NK-92 (cell line): ENCODE data around the gene PPP2R5D.
A peak's percentile ranks its signal among the peaks of the same experiment; 100 is the strongest.
"Not testable (repeated sequence)": the region's sequence is repeated elsewhere in the genome, so short reads cannot be mapped to it uniquely, and the experiment has no call there.

Source experiments
- DNase-seq: peaks from one replicate; lab custom pipeline; 2025; ENCODE audit not compliant: unreplicated experiment; lab: John Stamatoyannopoulos, UW

The PPP2R5D gene

GRCh38 chr6:42988486-42989020 is 4.2 kb downstream of the PPP2R5D start:
- no peak for DNase-seq

- no peak for DNase-seq
These were observed 5.6 kb downstream of the PPP2R5D start for GRCh38 chr6:42989923-42990322.

GRCh38 chr6:42993445-42993844 is 9.1 kb downstream of the PPP2R5D start:
- DNase-seq = no peak

GRCh38 chr6:42996513-42996912 is 12.1 kb downstream of the PPP2R5D start:
- DNase-seq = no peak

- not testable (repeated sequence) for DNase-seq
These were observed 13.8 kb downstream of the PPP2R5D start for GRCh38 chr6:42998205-42998604.

GRCh38 chr6:43001843-43002242 is 17.5 kb downstream of the PPP2R5D start:
- no peak for DNase-seq

GRCh38 chr6:43005844-43006243 is 21.5 kb downstream of the PPP2R5D start:
- no peak for DNase-seq

- DNase-seq = no peak
These were observed 21.9 kb downstream of the PPP2R5D start for GRCh38 chr6:43006251-43006650.

- no peak for DNase-seq
These were observed 22.8 kb downstream of the PPP2R5D start for GRCh38 chr6:43007126-43007525.

- no peak for DNase-seq
These were observed 24.8 kb downstream of the PPP2R5D start for GRCh38 chr6:43009124-43009523.

- DNase-seq = no peak
These were observed 26.8 kb downstream of the PPP2R5D start for GRCh38 chr6:43011207-43011606.

GRCh38 chr6:43012364-43012763 is 28.0 kb downstream of the PPP2R5D start:
- DNase-seq = no peak

- DNase-seq = no peak
These were observed 28.9 kb downstream of the PPP2R5D start for GRCh38 chr6:43013097-43013842.

- peak; percentile 92 for DNase-seq
These were observed 29.6 kb downstream of the PPP2R5D start, which contains the start of the genes KLHDC3 and MEA1 for GRCh38 chr6:43013843-43014433. Gene KLHDC3, plus strand, starts transcription at chr6:43014249. Its CDS starts 2,944 bp downstream, at chr6:43017193. Gene MEA1, minus strand, starts transcription at chr6:43013946. Its CDS starts 133 bp downstream, at chr6:43013813.

- no peak for DNase-seq
These were observed 30.1 kb downstream of the PPP2R5D start for GRCh38 chr6:43014434-43014909.

GRCh38 chr6:43016176-43016942 is 32.0 kb downstream of the PPP2R5D start:
- no peak for DNase-seq

GRCh38 chr6:43016943-43017334 is 32.6 kb downstream of the PPP2R5D start:
- DNase-seq = no peak

- no peak for DNase-seq
These were observed 34.8 kb downstream of the PPP2R5D start for GRCh38 chr6:43019152-43019551.

GRCh38 chr6:43020052-43020705 is 35.8 kb downstream of the PPP2R5D start:
- DNase-seq = no peak

- no peak for DNase-seq
These were observed 36.5 kb downstream of the PPP2R5D start for GRCh38 chr6:43020847-43021246.
